ENCODE results near the gene COL27A1. TPM values are rescaled to one million over a fixed set of nuclear protein-coding genes. Genes with fewer than 3 reads are reported as not detected.

The COL27A1 gene
- total and polyA plus RNA-seq, 9 of the 15 experiments (the other 6 are each of a cell fraction or from before 2014, with no cell fraction given), result 0.07 TPM; not detected in 8

DNA sequence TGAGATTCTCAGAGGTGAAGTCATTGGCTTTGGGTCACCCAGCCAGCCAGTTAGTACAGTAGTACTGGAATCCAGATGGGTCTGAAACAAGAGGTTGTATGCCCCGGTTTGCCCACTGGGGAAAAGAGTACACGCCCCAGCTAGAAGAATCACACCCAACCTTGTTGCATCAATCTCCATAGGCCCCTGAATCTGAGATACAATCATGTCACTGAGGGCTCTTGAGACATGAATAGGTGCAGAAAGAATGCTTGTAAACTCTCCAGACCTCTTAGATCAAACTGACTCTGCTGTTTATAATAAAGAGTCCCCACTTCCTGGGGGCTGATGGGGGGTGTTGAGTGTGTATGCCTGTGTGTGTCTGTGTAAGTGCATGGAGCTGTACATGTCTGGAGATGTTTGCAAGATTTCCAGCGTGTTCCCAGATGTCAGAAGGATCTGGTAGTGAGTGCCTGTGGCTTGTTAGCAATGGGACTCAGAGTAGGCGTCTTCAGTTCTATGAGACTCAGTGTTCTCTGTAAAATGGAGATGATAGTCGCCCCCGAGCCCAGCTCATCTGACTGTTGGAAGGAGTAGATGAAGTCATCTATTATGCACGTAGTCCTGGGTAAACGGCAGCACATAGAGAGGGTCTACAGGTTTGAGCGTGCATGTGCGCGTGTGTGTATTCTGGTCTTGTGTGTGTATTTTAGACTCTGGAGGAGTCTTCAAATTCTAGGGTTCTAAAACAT is 48.2 kb downstream of the COL27A1 start (continued):
- no peak for TF ChIP-seq MCM2 (IDR thresholded peaks at IDR 0.05; ENCODE audit: low read depth)

DNA sequence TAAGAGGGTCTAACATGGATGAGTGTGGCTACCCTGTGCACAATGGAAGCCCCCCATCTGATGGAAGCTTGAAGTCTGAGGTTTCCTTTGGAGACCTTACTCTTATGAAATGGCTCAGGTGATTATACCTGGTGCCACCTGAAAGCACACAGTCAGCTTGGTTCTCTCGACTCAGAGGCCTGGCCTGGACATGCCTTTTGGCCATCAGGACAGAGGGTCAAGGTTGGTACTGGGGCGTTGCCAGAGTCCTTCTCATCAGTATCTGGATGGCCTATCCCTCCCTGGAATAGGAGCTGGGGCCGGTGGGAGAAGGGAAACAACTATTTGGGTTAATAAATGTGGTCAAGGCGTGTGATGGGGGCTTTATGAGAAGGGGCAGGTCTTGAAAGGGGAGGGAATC is 48.9 kb downstream of the COL27A1 start:
- FAIRE-seq (no peak), ATAC-seq (no peak), DNase-seq (ENCODE audit: extremely low read depth in 1 of 4, low spot score in 3 of 4) (no peak)
- Histone ChIP-seq H3K4me2 (ENCODE audit: insufficient read depth, low read length) (no peak overlapping the region), H3K4me3 (no peak overlapping the region), H2AFZ (ENCODE audit: low read depth, low read length) (no peak overlapping the region), H3K79me2 (ENCODE audit: control insufficient read depth, insufficient read depth, low read length) (no peaks in the 10 kb centered on the region), H3K27ac (ENCODE audit: extremely low read depth, low read depth, low read length) (no peak overlapping the region), H3K9me3 (replicated peaks; ENCODE audit: control insufficient read depth, insufficient read depth, low read depth, low read length) (no peaks in the 10 kb centered on the region), H3K9ac (ENCODE audit: insufficient read depth in 1 of 2, low read depth in 2 of 2, low read length in 2 of 2) (no peak overlapping the region), H3K27me3 (ENCODE audit: control insufficient read depth in 2 of 2, insufficient read depth in 2 of 2, low read length in 2 of 2) (peaks cover 9 to 47% of the 10 kb centered on the region in 2 experiments; a peak in 3 of 5 replicates), H3K4me1 (replicated peaks in 1 of 2; ENCODE audit: control insufficient read depth in 2 of 2, insufficient read depth in 2 of 2, low read length in 2 of 2) (no peaks in the 10 kb centered on the region), H3K36me3 (ENCODE audit: control insufficient read depth, insufficient read depth, low read length) (no peaks in the 10 kb centered on the region), H3K9me1 (ENCODE audit: control insufficient read depth, insufficient read depth, low read length) (no peaks in the 10 kb centered on the region), H4K20me1 (replicated peaks; ENCODE audit: control insufficient read depth, insufficient read depth, low read length) (peaks cover 5% of the 10 kb centered on the region; the same call in 1 of the 2 replicates)
- no TSS peak for BruUV-seq (replicated peaks)
- ChIA-PET POLR2A (no interaction called here), CTCF (ENCODE audit: low intra/inter-chr PET ratio) (no interaction called here)
- intact Hi-C loops (cut with micrococcal nuclease) (no loop called here), in situ Hi-C loops (cut with MboI) (no loop called here)
- WGBS (ENCODE audit: insufficient coverage, low coverage, missing lambda C conversion rate), result 0% methylated on average over 4 of the region's 4 CpGs
- no peak for TF ChIP-seq ARNT (IDR thresholded peaks at IDR 0.05)
- TF ChIP-seq RBM22 (IDR thresholded peaks at IDR 0.05; ENCODE audit: low read depth, low read length, poor library complexity, severe bottlenecking), result no peak
- TF ChIP-seq ETV1 (tag; conservative IDR thresholded peaks at IDR 0.05; ENCODE audit: low read depth), result no peak
- no peak for TF ChIP-seq ZNF124 (CRISPR knock-in tag; IDR thresholded peaks at IDR 0.05)
- TF ChIP-seq LARP7 (IDR thresholded peaks at IDR 0.05), result no peak
- TF ChIP-seq SMAD3 (CRISPR knock-in tag; conservative IDR thresholded peaks at IDR 0.05), result no peak
- no peak for TF ChIP-seq FOXK1 (CRISPR knock-in tag; IDR thresholded peaks at IDR 0.05; ENCODE audit: borderline replicate concordance)
- TF ChIP-seq ZNF707 (CRISPR knock-in tag; conservative IDR thresholded peaks at IDR 0.05), result no peak
- TF ChIP-seq, protein P1, sequence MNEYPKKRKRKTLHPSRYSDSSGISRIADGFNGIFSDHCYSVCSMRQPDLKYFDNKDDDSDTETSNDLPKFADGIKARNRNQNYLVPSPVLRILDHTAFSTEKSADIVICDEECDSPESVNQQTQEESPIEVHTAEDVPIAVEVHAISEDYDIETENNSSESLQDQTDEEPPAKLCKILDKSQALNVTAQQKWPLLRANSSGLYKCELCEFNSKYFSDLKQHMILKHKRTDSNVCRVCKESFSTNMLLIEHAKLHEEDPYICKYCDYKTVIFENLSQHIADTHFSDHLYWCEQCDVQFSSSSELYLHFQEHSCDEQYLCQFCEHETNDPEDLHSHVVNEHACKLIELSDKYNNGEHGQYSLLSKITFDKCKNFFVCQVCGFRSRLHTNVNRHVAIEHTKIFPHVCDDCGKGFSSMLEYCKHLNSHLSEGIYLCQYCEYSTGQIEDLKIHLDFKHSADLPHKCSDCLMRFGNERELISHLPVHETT (CRISPR knock-in tag; conservative IDR thresholded peaks at IDR 0.05 in 1 of 2, IDR thresholded peaks at IDR 0.05 in 1 of 2), result no peak

Data from K562 (cell line).